Keratinocyte (primary cell): Measurements from ENCODE around the gene NCOA3. TPM values are rescaled to one million over a fixed set of nuclear protein-coding genes. Genes with fewer than 3 reads are reported as not detected.
"Not testable (repeated sequence)": the region's sequence is repeated elsewhere in the genome, so short reads cannot be mapped to it uniquely, and the experiment has no call there.

Experiments used
- DNase-seq: peaks from one replicate; pipeline ENCODE4 v3.0.0-alpha.2; 2011; ENCODE audit warnings: low read depth, missing footprints, low spot score
- FAIRE-seq: peaks from 2 replicates; lab custom pipeline; 2011; peaks lifted over from hg19 to GRCh38; lab: Jason Lieb, UNC
- H2AFZ ChIP-seq: 2 replicates; pipeline ENCODE4 v1.6.0; 2012; ENCODE audit warnings: low read length, control low read depth, inconsistent platforms; ENCODE audit not compliant: control insufficient read depth
- H3K27ac ChIP-seq: 2 replicates; pipeline ENCODE4 v1.5.1; 2011; ENCODE audit warnings: low read length; ENCODE audit not compliant: control insufficient read depth, insufficient read depth
- H3K27me3 ChIP-seq: 3 replicates; pipeline ENCODE4 v1.6.0; 2011; ENCODE audit warnings: low read length; ENCODE audit not compliant: control insufficient read depth, insufficient read depth; ENCODE audit errors: extremely low read depth
- H3K36me3 ChIP-seq, 2 experiments: 2 replicates in 1 of 2; 3 replicates in 1 of 2; pipeline ENCODE4 v1.5.1; 2011; ENCODE audit warnings: low read length in 2 of 2, mild to moderate bottlenecking in 1 of 2; ENCODE audit not compliant: control insufficient read depth in 2 of 2, insufficient read depth in 2 of 2; ENCODE audit errors: extremely low read depth in 1 of 2
- H3K4me1 ChIP-seq: 3 replicates; pipeline ENCODE4 v1.5.1; 2011; ENCODE audit warnings: low read length; ENCODE audit not compliant: control insufficient read depth, insufficient read depth; ENCODE audit errors: extremely low read depth
- H3K4me2 ChIP-seq: 3 replicates; pipeline ENCODE4 v1.6.0; 2011; ENCODE audit warnings: low read depth, low read length; ENCODE audit not compliant: control insufficient read depth, insufficient read depth; ENCODE audit errors: extremely low read depth
- H3K4me3 ChIP-seq, 3 experiments: fragments of 200-600 bp in 1 of 3; sonication (generic) in 1 of 3; 2 replicates in 2 of 3; 3 replicates in 1 of 3; pipeline ENCODE4 v1.5.1; 2011 to 2016; ENCODE audit warnings: low read length in 3 of 3, mild to moderate bottlenecking in 3 of 3, control low read depth in 2 of 3, inconsistent platforms in 1 of 3, low read depth in 1 of 3, mixed read lengths in 1 of 3, mixed run types in 1 of 3, moderate library complexity in 1 of 3; ENCODE audit not compliant: control insufficient read depth in 2 of 3, insufficient read depth in 2 of 3; ENCODE audit errors: extremely low read depth in 1 of 3
- H3K79me2 ChIP-seq: 2 replicates; pipeline ENCODE4 v1.6.0; 2012; ENCODE audit warnings: low read length; ENCODE audit not compliant: control insufficient read depth, insufficient read depth
- H3K9ac ChIP-seq: 3 replicates; pipeline ENCODE4 v1.6.0; 2011; ENCODE audit warnings: low read length; ENCODE audit not compliant: control insufficient read depth, insufficient read depth; ENCODE audit errors: extremely low read depth
- H3K9me1 ChIP-seq: 3 replicates; pipeline ENCODE4 v1.6.0; 2011; ENCODE audit warnings: low read length; ENCODE audit not compliant: control insufficient read depth, insufficient read depth; ENCODE audit errors: extremely low read depth
- H3K9me3 ChIP-seq: 2 replicates; pipeline ENCODE4 v1.5.1; 2012; ENCODE audit warnings: low read depth, low read length; ENCODE audit not compliant: control insufficient read depth
- H4K20me1 ChIP-seq: 3 replicates; pipeline ENCODE4 v1.6.0; 2011; ENCODE audit warnings: low read length; ENCODE audit not compliant: control insufficient read depth, insufficient read depth; ENCODE audit errors: extremely low read depth
- CTCF ChIP-seq, 3 experiments: IDR thresholded peaks in 1 of 3; conservative IDR thresholded peaks in 1 of 3; optimal IDR thresholded peaks in 1 of 3; 2 replicates in 2 of 3; 3 replicates in 1 of 3; pipeline versions ENCODE3 to v1.5.1; 2011; ENCODE audit warnings: low read length in 3 of 3, mild to moderate bottlenecking in 3 of 3, moderate library complexity in 2 of 3, control low read depth in 1 of 3, inconsistent platforms in 1 of 3; ENCODE audit not compliant: insufficient read depth in 2 of 3; ENCODE audit errors: extremely low read depth in 1 of 3
- EZH2 ChIP-seq: IDR thresholded peaks from one replicate; pipeline ENCODE4 v1.6.1; 2012; ENCODE audit warnings: inconsistent platforms, mild to moderate bottlenecking, low read length, moderate library complexity
- dilution Hi-C: fragments of 300-500 bp; cut with MboI; formaldehyde crosslinking; loops from one replicate; pipeline ENCODE4 v1.7.0; 2020; ENCODE audit warnings: low sequenced_read_pairs; ENCODE audit not compliant: extremely low pct_ligation_motif_present
- polyA plus RNA-seq, 5 experiments: library from polyadenylated mRNA; depleted of rRNA in 3 of 5; stranded (reverse) in 3 of 5; stranded (forward) in 1 of 5; unstranded in 1 of 5; fragments of >200 nt; gene quantifications; 1 replicate in 1 of 5; 2 replicates in 3 of 5; 3 replicates in 1 of 5; pipeline versions ENCODE4 v1.2.1 to v1.2.3, GENCODE V29; 2011 to 2012; ENCODE audit warnings: missing spikeins in 2 of 5, low read depth in 1 of 5, low replicate concordance in 1 of 5

The NCOA3 gene
- polyA plus RNA-seq, 1 donor (not counting 4 experiments of a cell fraction or from before 2014, with no cell fraction given), result 25.8 TPM

GRCh38 chr20:47461120-47461685 lies 40.5 kb upstream of the NCOA3 start:
- no peaks in the 10 kb centered on the region for H3K36me3 ChIP-seq
- dilution Hi-C loops, result no loop called here
- H3K27ac ChIP-seq, result no peak overlapping the region
- DNase-seq (no peak), FAIRE-seq (no peak)
- no peaks in the 10 kb centered on the region for H3K9me1 ChIP-seq
- H3K4me2 ChIP-seq, result no peak overlapping the region
- no peaks in the 10 kb centered on the region for H3K9me3 ChIP-seq
- TF ChIP-seq EZH2, result no peak
- no peak for TF ChIP-seq CTCF (optimal IDR thresholded peaks at IDR 0.05 in 1 of 3, IDR thresholded peaks at IDR 0.05 in 1 of 3, conservative IDR thresholded peaks at IDR 0.05 in 1 of 3; ENCODE audit: extremely low read depth in 1 of 3, insufficient read depth in 2 of 3, low read length in 3 of 3)
- no peak overlapping the region for H3K4me3 ChIP-seq
- no peak overlapping the region for H3K9ac ChIP-seq
- no peak overlapping the region for H2AFZ ChIP-seq
- no peaks in the 10 kb centered on the region for H4K20me1 ChIP-seq
- H3K27me3 ChIP-seq, result no peaks in the 10 kb centered on the region
- H3K79me2 ChIP-seq, result no peaks in the 10 kb centered on the region
- peaks cover 27% of the 10 kb centered on the region for H3K4me1 ChIP-seq

- H3K4me2 ChIP-seq, H3K9me1 ChIP-seq, FAIRE-seq, H3K9me3 ChIP-seq, H3K79me2 ChIP-seq, H3K27ac ChIP-seq, H3K36me3 ChIP-seq, H3K27me3 ChIP-seq, DNase-seq, H2AFZ ChIP-seq, dilution Hi-C loops, H4K20me1 ChIP-seq, H3K9ac ChIP-seq, H3K4me3 ChIP-seq: not testable (repeated sequence)
- peaks cover 20% of the 10 kb centered on the region for H3K4me1 ChIP-seq
Observed at GRCh38 chr20:47461906-47462305, 39.8 kb upstream of the NCOA3 start.
